Posterior vena cava (tissue), 2 donors: ENCODE results near the gene MCTP1. TPM values are rescaled to one million over a fixed set of nuclear protein-coding genes. Genes with fewer than 3 reads are reported as not detected.

ENCODE experiments used
- DNase-seq: peaks from one replicate; pipeline ENCODE4 v3.0.0-alpha.2; 2020; ENCODE audit warnings: low spot score
- intact Hi-C, 2 donors: fragments of 100-400 bp; cut with DNase I; formaldehyde crosslinking; loops; one replicate each; pipeline versions ENCODE4 v1.14.1 to v1.14.2; 2022 to 2023
- total RNA-seq, 2 donors: library from RNA; stranded (reverse); fragmentation: NEBNext Ultra II Directional; extraction: Animal tissue kit (Norgen Biotek cat#: 25700); gene quantifications; one replicate each; pipeline ENCODE4 v1.2.1, GENCODE V29; 2021
- donor health status: DM: yes; HTN: yes; CAD: no.
- donor health status: DM: yes; HTN: yes; CAD: no.

The MCTP1 gene
- total RNA-seq, 2 donors from 2014 or later = 23.8 to 38.9 TPM

DNA sequence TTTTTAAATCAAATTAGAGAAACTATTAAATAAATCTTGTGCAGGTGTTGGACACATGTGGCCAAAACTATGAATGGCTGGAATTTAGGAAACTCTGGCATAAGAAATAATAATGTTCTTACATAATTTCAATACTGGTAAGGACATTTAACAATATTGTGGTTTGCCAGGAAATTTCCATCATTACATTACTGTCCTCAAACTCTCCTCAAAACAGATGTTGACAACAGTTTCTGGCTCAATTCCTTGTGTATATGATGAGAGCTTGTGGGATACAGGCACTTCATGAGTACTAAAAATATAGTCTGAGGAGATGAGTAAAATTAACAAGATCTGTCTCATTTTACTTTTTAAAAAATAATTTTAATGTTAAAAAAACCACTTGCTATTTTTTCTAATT lies 27.9 kb downstream of the MCTP1 start:
- intact Hi-C loops = no loop called here
- no peak for DNase-seq

DNA sequence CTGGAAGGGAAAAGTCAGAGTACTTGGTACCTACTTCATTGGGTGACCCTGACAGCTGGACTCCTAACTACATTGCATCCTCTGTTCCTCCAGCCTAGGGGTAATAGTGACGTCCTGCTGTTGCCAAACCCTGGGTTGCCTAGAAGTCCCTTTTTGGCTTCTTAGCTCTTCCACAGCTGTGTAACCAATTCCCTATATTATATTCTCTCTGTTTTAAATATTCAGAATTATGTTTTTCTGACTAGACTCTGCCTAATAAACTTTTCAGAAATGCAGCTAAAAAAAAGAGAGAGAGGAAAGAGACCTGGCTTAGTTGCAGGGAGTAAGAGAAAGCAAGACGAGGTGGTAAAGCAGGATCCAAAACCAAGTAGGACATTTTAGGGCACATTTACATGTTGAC lies 28.4 kb downstream of the MCTP1 start:
- no peak for DNase-seq
- intact Hi-C loops = no loop called here

DNA sequence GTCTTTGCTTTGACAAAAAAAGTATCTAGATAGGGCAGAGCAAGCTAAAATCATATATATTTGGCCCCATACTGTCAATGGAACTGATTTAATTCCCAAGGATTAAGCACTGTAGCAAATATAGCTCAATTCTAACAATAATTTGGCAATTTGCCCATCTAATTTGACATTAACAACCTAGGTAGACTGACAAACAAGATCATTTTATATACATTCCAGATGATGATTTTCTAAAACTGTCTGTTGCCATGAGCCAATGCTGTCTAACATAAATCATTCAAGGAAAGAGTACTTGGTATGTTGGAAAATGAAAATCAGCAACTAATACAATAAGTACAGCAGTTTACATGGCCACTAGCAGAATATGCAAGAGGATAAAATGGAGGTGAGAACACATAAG lies 32.1 kb downstream of the MCTP1 start:
- no peak for DNase-seq
- intact Hi-C loops = no loop called here

DNA sequence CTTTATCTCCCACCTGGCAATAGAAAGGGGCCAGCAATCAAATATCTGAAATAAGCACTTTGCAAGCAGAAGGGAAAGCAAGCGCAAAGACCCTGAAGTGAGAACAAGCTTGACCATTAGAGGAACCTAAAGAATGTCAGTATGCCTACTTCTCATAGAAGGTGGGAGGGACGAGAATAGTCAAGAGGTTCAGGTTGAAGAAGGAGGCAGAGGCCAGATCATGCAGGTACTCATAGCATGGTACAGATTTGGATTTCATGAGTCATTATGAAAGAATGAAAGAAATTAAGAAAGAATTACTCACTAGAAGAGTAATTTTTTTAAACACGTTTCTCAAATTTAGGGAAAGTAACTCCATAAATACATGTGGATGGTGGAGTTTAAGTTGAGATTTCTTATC lies 33.7 kb downstream of the MCTP1 start:
- intact Hi-C loops = no loop called here

DNA sequence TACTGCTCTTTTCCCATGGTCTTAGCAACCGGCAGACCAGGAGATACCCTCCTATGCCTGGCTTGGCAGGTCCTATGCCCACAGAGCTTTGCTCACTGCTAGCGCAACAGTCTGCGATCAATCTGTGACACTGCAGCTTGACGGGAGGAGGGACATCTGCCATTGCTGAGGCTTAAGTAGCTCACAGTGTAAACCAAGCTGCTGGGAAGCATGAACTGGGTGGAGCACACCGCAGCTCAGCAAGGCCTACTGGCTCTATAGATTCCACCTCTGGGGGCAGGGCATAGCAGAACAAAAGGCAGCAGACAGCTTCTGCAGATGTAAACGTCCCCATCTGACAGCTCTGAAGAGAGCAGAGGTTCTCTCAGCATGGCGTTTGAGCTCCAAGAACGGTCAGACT lies 40.4 kb downstream of the MCTP1 start:
- intact Hi-C loops = no loop called here
- no peak for DNase-seq

More for the DNA sequence above, 33.7 kb downstream of the MCTP1 start:
- DNase-seq = no peak

DNA sequence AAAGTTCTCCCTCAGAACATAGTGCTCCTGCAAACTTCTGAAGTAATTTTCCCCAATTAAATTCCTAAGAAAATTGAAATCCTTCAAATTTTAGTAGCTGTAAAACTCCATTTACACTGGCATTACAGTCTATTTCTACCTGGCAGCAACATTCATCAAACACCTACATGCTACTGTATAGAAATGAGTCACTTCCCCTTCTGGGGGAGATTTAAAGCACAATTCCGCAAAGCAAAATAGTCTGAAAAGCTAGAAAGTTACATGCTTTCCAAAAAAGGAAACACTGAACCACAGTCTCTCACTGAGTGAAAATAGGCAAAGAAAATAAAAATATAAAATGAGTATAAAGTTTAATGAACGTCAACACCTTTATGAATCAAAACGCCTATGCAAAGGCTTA lies 43.3 kb downstream of the MCTP1 start:
- DNase-seq = no peak
- intact Hi-C loops = no loop called here

DNA sequence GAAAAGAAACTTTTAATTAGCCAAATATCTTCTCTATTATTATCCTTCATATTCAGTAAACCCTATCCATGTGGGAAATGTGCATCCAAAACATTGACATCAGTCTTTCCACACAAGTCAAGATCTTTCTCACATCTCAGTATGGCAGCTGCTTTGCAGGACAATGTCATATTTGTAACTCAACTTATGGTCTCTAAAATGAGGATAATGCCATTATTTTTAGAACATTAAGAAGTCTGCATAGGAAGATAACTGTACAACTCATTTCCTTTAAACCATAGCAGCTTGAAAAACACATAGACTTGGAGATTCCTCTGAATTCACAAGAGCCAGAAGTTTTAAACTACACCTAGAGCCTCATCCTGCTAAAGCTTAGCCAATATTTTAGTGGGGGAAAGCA lies 43.7 kb downstream of the MCTP1 start:
- intact Hi-C loops = no loop called here
- no peak for DNase-seq

DNA sequence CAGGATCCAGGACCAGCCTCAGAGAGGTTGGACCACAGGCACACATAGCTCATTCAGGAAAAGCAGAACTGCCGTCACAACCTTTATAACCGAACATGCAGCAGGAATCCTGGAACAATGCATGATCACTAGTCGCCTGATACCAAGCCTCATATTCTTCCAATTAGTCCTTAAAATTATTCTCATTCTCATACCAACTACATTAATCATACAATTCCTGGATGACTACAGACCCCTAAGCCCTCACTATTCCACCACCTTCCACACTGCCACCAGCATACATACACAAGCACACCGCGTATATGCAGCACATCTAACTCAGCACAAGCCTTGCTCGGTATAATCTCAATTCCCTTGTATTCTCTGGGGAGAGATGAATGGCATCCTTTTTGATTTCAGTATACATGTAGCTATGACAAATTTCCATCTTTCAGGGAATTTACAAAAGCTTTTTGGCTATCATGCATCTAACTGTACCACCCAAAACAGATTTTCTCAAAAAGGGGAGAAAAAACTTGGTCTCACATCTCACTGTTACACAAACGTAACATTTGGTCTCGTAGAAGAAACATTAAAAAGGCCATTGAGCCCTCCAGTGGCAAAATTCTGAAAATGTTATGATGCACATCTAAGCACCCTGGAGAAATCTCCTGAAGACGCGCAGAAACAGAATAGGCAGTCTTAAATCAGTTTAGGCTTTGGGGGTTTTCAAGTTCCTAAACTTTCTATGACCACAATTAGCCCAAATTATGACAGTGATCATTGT lies 46.2 kb downstream of the MCTP1 start:
- no peak for DNase-seq
- intact Hi-C loops = no loop called here

DNA sequence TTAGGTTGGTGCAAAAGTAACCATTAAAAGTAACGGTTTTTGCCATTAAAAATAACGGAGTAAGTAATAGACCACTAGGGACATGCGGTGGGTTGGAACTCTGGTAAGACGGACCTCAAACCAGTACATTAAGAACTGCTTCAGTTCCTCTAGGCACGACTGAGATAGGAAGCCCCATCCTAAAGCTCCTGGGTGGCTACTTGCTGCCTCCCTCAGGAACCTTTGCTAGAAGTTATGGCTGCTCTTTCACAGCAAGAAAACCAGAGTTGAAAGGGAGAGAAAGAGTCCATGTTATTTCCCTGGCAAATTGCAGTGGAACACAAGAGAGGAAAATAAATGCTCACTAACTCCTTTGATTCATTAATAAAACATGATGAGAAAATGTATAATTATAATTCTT lies 47.6 kb downstream of the MCTP1 start:
- DNase-seq = no peak
- intact Hi-C loops = no loop called here

DNA sequence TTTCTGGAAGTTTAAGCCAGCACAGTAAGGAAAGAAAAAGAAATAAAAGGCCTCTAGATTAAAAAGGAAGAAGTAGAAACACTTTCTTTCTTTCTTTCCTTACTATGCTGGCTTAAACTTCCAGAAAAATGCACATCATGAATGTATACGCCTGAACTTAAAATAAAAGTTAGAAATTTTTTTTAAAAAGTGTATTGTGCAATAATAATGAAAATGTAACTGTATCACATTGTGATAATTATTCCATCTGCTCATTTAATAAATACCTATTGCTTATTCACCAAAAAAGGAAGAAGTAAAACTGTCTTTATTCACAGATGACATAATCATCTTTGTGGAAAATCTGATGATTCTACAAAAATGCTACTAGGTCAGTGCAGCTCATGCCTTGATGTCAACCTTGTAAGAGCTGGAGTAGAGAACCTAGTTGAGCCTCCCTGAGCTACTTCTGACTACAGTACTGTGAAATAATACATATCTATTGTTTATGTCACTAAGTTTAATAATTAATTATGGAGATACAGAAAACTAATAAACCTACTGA lies 49.4 kb downstream of the MCTP1 start:
- intact Hi-C loops = no loop called here

DNA sequence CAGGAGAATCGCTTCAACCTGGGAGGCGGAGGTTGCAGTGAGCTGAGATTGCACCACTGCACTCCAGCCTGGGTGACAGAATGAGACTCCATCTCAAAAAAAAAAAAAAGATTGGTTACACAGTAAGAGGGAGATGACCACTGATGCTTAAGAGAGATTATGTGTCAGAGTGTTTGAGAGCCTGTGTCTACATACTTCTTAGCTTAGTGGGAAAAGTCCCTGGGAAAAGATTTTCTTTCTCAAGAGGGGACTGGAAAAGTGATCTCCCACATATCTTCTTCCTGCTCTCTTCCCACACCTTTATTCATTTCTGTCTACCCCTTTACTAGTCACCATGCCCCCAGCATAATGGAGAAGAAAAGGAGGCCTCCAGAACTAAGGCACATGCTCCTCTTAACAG lies 55.2 kb downstream of the MCTP1 start:
- DNase-seq = no peak
- intact Hi-C loops = no loop called here

More for the DNA sequence above, 49.4 kb downstream of the MCTP1 start:
- DNase-seq = no peak

DNA sequence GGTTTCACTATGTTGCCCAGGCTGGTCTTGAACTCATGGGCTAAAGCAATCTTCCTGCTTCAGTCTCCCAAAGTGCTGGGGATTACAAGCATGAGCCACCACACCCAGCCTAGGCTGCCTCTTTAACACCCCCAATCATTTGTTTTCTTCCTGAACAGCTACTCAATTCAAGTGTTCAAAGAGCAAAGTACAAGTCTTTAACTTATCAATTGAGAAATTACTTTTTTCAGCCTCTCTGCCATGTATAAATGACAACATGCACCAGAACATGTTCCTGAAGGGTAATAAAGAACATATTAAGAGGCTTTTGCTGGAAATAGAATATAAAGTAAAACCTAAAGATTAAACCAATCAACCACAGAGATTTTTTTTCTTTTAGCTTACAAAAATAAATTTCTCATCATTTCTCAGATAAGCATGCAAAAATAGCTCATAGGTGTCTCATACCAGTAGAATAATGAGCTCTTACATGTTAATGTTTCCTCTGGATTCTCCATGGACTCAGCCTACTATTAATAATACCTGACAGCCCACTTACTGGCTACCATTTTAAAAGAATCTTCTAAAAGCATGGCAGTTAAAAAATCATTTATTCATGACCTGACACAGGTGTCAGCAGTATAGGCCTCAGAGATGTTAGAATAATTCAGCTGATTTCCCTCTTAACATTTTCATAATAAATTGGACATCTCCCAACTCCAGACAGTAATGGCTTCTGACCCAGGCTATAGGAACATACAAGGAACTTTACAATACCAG lies 60.0 kb downstream of the MCTP1 start:
- intact Hi-C loops = no loop called here
- no peak for DNase-seq

DNA sequence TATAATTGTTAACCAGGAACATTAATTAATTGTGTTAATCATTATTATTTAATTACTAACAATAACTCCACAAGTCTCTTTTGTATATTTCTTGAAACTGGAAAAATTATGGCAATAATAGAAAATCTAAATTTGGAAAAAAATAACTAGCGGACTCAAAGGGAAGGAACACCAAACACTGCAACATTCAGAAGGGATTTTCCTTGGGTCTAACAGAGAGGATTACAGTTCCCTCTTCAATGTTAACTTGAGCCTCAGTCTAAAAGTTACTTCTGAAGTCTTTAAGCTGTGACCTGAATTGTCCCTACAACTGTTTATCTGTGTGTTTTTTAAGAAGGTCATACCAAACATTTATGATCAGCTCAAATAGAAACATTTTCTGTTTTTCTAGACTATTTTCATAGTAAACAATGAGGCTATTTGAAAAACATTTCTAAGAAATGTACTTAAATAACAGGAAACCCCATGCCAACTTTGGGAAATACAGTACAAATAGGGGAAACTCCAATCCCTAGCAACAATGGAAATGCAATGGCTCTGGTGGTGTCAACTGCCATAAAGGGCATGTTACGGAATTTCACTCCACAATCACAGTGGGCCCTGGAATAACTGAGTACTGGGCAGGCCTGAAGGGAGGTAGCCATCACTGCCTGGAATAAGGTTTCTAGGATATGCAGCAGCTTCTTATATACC lies 61.2 kb downstream of the MCTP1 start:
- DNase-seq = no peak
- intact Hi-C loops = no loop called here

DNA sequence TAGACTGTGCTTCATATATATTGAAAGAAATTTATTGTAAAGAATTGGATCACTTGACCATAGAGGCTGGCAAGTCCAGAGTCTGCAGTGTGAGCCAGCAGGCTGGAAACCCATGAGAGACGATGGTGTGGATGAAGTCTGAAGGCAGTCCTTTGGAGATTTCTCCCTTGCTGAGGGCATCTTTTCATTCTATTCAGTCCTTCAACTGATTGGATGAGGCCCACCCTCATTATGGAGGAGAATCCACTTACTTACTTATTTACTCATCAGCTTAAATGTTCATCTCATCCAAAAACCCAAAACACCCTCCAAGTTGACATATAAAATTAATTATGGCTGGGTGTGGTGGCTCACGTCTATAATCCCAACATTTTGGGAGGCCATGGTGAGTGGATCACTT lies 62.1 kb downstream of the MCTP1 start:
- intact Hi-C loops = no loop called here
- DNase-seq = no peak

DNA sequence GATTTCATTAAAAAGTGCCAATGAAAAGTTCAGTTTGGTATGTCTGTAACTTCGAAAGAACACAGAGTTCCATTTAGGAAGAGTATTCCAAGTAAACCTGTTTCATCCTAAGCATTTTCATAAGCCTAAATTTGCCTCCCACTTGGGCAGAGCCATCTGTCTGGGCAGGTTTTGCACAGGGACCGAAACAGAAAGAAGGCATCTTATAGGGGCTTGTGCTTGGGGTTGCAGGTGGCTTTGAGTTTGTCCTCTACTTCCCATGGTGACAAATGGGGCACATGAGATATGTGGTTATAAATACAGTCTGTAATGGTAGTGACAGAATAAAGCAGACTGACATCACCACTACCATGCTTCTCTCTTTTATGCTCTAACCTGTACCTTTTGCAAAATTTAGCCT lies 63.7 kb downstream of the MCTP1 start:
- no peak for DNase-seq
- intact Hi-C loops = no loop called here

DNA sequence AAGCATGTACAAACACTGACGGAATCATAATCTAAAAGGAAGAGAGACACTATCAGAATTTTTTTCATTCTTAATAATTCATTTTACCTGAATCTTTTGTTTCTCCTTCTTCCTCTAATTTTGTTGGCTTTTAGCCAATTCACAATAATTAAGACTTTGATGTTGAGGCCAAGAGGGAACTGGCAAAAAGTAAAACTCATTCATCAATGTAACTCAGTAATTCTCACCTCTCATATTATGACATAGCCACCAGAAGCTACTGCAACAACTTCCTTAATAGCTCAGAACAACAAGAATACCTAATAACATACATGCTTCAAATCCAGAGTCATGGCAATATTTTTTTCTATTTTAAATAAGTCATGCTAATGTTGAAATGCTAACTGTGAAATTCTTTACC lies 64.5 kb downstream of the MCTP1 start:
- intact Hi-C loops = no loop called here
- no peak for DNase-seq

DNA sequence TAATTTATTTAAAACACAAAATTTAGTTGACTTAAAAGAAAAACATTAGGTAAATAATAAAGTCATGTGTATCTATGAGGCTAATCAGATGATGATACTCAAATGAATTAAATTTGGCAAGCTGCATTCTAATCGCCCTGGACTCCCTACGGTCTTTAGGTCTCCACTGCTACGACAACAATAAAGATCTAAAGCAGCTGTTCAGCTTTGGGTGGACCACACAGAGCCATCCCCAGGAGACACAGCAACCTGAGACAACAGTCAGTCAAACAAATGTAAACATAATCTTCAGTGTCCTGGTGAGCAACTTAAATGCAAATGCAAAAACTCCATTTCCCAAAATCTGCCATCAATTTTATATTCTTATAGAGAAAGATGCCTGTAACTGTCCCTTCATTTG lies 65.5 kb downstream of the MCTP1 start:
- intact Hi-C loops = no loop called here

DNA sequence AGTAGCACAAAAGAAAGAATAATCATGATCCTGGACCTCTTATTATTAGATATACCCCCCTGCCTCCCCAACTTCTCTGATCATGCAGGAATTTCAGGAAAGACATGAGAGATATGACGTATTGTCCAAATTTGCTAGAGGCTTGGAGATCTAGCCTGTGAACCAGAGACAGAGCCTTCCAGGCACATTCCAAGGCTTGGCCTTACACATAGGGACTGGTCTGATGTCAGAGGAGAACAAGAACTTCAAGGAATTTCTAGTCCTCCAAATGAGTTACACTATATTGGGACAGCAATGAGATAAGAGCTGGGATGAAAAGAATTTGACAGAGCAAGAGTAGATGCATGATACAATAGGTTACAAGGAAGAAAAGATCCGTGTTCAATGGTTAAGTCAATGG lies 67.0 kb downstream of the MCTP1 start:
- intact Hi-C loops = no loop called here
- DNase-seq = no peak

More for the DNA sequence above, 65.5 kb downstream of the MCTP1 start:
- no peak for DNase-seq

DNA sequence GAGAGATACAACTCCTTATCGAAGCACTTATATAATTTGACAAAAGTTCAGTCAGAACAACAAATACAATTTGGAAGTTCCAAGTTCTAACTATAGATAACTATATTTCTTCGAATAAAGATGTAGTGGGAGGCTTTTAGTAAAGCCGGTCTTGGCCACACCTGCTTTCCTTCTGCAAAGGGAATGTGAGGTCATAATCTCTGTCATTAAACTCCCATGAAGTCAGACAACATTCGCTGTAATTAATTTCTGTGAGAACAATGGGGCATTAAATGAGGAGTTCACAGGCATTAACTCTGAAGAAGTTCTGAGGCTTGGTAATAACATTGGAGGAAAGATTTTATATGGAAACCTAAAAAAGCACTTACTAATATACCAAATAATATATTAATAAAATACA lies 67.5 kb downstream of the MCTP1 start:
- DNase-seq = no peak
- intact Hi-C loops = no loop called here
